Endometrial microvascular endothelial cells (primary cell): Measurements from ENCODE around the gene PHEX. TPM values are rescaled to one million over a fixed set of nuclear protein-coding genes. Genes with fewer than 3 reads are reported as not detected.
"Not testable (repeated sequence)": the region's sequence is repeated elsewhere in the genome, so short reads cannot be mapped to it uniquely, and the experiment has no call there.

Experiments
- in situ Hi-C: cut with HindIII; loops from 2 replicates; pipeline ENCODE4 v1.10.0; 2017; ENCODE audit warnings: low sequenced_read_pairs, low pct_unique_long_range_greater_than_20kb; ENCODE audit errors: inconsistent ontology term
- total RNA-seq: library from RNA; depleted of rRNA; stranded (reverse); fragments of >200 nt; gene quantifications from one replicate; pipeline ENCODE4 v1.2.3, GENCODE V29; 2015; ENCODE audit errors: inconsistent ontology term

The PHEX gene
- total RNA-seq, 1 donor from 2014 or later, result under 0.01 TPM

GRCh38 chrX:22192419-22193060 lies 160.4 kb downstream of the PHEX start:
- in situ Hi-C loops, result no loop called here

GRCh38 chrX:22193851-22194659 lies 161.9 kb downstream of the PHEX start:
- in situ Hi-C loops, result no loop called here

- in situ Hi-C loops, result no loop called here
Measured at GRCh38 chrX:22194660-22194945, 162.5 kb downstream of the PHEX start.

GRCh38 chrX:22196149-22196548 lies 164.0 kb downstream of the PHEX start:
- in situ Hi-C loops, result no loop called here

- in situ Hi-C loops, result no loop called here
Measured at GRCh38 chrX:22202251-22202650, 170.1 kb downstream of the PHEX start.

GRCh38 chrX:22203186-22203585 lies 171.1 kb downstream of the PHEX start:
- in situ Hi-C loops, result no loop called here

GRCh38 chrX:22206781-22207180 lies 174.7 kb downstream of the PHEX start:
- in situ Hi-C loops, result no loop called here

- in situ Hi-C loops, result no loop called here
Measured at GRCh38 chrX:22220941-22221340, 188.8 kb downstream of the PHEX start.

- in situ Hi-C loops, result no loop called here
Measured at GRCh38 chrX:22234380-22234779, 202.3 kb downstream of the PHEX start.

- in situ Hi-C loops, result no loop called here
Measured at GRCh38 chrX:22237479-22237878, 205.4 kb downstream of the PHEX start.

- in situ Hi-C loops, result no loop called here
Measured at GRCh38 chrX:22246620-22247019, 214.5 kb downstream of the PHEX start.

GRCh38 chrX:22247169-22247568 lies 215.0 kb downstream of the PHEX start:
- in situ Hi-C loops, result no loop called here

GRCh38 chrX:22248401-22248800 lies 216.3 kb downstream of the PHEX start:
- in situ Hi-C loops, result no loop called here

- in situ Hi-C loops, result no loop called here
Measured at GRCh38 chrX:22249371-22249770, 217.2 kb downstream of the PHEX start.

GRCh38 chrX:22268706-22269105 lies 236.6 kb downstream of the PHEX start:
- in situ Hi-C loops, result no loop called here

- in situ Hi-C loops, result no loop called here
Measured at GRCh38 chrX:22272613-22273012, 240.5 kb downstream of the PHEX start, which contains the start of gene CBLL2. Gene CBLL2 (plus strand): TSS chrX:22272913. CDS start chrX:22272992, 79 bp downstream.

GRCh38 chrX:22273714-22274317 lies 241.7 kb downstream of the PHEX start:
- in situ Hi-C loops, result no loop called here

- in situ Hi-C loops, result no loop called here
Measured at GRCh38 chrX:22276781-22277180, 244.7 kb downstream of the PHEX start.

- in situ Hi-C loops, result no loop called here
Measured at GRCh38 chrX:22278375-22278774, 246.2 kb downstream of the PHEX start.

GRCh38 chrX:22289209-22289608 lies 257.1 kb downstream of the PHEX start:
- in situ Hi-C loops, result not testable (repeated sequence)
